Esophagus muscularis mucosa (tissue), 3 donors: Measurements from ENCODE around the gene COL11A2.

ENCODE experiments used
- POLR2A ChIP-seq: fragments of 450-650 bp; IDR thresholded peaks from one replicate; pipeline ENCODE4 v1.6.1; 2017; ENCODE audit warnings: antibody characterized with exemption, moderate library complexity, mild to moderate bottlenecking, low read depth
- TF ChIP-seq, protein P1 (sequence below), 3 experiments: fragments of 200-600 bp in 2 of 3; fragments of 450-650 bp in 1 of 3; sonication (generic) in 2 of 3; IDR thresholded peaks; one replicate each; pipeline ENCODE4 v1.5.1; 2017 to 2019; ENCODE audit warnings: antibody characterized with exemption in 3 of 3, mild to moderate bottlenecking in 2 of 3, moderate library complexity in 1 of 3

GRCh38 chr6:33151050-33151449 lies 41.2 kb downstream of the COL11A2 start:
- TF ChIP-seq, protein P1, sequence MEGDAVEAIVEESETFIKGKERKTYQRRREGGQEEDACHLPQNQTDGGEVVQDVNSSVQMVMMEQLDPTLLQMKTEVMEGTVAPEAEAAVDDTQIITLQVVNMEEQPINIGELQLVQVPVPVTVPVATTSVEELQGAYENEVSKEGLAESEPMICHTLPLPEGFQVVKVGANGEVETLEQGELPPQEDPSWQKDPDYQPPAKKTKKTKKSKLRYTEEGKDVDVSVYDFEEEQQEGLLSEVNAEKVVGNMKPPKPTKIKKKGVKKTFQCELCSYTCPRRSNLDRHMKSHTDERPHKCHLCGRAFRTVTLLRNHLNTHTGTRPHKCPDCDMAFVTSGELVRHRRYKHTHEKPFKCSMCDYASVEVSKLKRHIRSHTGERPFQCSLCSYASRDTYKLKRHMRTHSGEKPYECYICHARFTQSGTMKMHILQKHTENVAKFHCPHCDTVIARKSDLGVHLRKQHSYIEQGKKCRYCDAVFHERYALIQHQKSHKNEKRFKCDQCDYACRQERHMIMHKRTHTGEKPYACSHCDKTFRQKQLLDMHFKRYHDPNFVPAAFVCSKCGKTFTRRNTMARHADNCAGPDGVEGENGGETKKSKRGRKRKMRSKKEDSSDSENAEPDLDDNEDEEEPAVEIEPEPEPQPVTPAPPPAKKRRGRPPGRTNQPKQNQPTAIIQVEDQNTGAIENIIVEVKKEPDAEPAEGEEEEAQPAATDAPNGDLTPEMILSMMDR (IDR thresholded peaks at IDR 0.05), result no peak
- no peak for TF ChIP-seq POLR2A
